Activated CD4-positive, alpha-beta T cell treated with anti-CD3 and anti-CD28 coated beads, Interleukin-2, Interleukin-6, amounts not matched to agents 100 ng/mL and 50 ng/mL, durations not matched to agents 16 hours and 8 hours (primary cell): Measurements from ENCODE around the gene INTS7.
"Not testable (repeated sequence)": the region's sequence is repeated elsewhere in the genome, so short reads cannot be mapped to it uniquely, and the experiment has no call there.

ENCODE experiments used
- DNase-seq: peaks from one replicate; pipeline ENCODE4 v3.0.0-alpha.2; 2020

Gene INTS7

GRCh38 chr1:211932231-211932932 lies 103.0 kb downstream of the INTS7 start:
- no peak for DNase-seq

DNA sequence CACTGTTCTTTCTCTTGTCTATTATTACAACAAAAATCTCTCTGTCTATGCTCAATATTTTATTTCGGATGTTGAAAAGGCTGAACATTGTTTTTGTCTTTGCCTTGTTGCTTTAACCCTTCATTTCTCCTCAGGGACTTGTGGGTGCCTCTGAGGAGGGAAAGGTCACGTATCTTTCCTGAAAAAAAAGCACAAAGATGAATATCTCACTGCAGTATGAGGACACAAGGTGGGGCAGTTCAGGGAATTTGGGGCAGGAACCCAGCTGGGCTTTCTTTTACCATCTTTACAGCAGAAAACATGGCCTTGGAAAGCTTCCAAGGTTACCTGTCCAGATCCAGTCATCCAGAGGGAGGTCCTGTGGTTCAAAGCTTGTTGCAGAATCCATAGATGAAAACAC lies 105.7 kb downstream of the INTS7 start:
- no peak for DNase-seq

GRCh38 chr1:211928993-211929637 lies 106.2 kb downstream of the INTS7 start:
- no peak for DNase-seq

DNA sequence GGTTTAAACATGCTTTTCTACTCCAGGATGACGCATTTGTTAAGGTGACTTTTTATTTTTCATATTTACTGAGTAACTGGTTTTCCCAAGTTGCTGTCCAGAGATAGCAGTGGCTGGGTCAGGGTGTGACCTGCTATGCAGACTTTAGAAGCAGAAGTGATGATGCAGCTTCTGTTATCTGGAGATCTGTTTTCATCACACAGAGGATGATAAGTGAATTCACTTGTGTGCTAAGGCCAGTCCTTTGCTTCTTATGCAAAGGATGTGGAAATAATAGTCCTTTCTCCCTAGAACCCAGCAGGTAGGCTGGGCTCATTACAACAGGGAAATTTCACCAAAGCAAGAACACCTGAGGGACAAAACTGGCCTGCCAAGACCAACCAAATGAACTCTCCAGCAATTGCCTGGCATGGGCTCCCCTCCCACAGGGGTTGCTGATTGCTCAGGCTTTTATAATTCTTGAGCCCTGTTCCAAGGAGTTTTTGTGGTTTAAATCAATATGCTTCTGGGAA lies 107.0 kb downstream of the INTS7 start:
- DNase-seq = no peak

DNA sequence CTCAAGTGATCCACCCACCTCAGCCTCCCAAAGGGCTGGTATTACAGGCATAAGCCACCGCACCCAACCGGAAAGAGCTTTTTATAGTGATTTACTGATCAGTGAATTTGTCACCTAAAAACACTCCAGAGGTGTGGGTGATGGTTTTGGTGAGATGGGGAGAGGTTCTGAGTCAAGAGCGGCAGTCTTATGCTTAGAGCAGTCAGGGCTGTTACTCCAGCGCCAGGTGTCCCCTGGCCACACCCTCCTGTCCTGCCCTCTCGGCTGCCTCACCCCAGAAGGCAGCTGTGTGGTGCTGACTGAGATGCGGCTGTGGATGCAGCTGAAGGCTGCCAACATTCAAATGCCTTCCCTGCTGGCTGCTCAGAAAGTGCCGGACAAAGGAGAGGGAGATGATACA lies 110.3 kb downstream of the INTS7 start:
- DNase-seq = no peak

GRCh38 chr1:211924256-211924655 lies 111.1 kb downstream of the INTS7 start:
- no peak for DNase-seq

GRCh38 chr1:211923095-211923494 lies 112.3 kb downstream of the INTS7 start:
- no peak for DNase-seq

- DNase-seq = no peak
Measured at GRCh38 chr1:211921579-211922095, 113.7 kb downstream of the INTS7 start.

DNA sequence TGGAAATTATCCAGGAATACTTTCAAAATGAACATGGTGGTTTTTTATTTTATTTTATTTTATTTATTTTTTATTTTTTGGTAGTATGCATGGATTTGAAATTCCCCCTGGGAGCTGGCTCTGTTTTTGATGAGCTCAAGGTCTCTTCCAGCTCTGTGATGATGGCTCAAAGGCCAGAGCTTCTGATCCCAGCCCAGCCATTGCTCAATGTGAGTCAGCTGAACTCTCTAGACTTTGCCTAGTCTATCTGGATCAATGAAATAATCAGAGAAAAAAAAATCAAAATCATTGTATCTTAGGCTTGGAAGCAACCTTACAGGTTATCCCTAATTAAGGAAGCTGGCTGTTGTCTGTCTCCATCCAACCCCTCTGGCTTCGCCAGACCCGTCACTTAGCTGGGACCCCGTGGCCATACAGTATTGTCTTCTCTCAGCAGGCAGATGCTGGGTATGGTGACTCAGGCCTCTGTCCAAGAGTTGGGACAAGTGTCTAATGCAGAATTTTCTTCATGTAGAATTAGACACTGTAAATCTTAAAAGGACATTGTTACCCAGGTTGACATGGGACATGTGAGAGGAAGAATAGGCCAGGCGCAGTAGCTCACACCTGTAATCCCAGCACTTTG lies 114.6 kb downstream of the INTS7 start:
- DNase-seq = no peak

DNA sequence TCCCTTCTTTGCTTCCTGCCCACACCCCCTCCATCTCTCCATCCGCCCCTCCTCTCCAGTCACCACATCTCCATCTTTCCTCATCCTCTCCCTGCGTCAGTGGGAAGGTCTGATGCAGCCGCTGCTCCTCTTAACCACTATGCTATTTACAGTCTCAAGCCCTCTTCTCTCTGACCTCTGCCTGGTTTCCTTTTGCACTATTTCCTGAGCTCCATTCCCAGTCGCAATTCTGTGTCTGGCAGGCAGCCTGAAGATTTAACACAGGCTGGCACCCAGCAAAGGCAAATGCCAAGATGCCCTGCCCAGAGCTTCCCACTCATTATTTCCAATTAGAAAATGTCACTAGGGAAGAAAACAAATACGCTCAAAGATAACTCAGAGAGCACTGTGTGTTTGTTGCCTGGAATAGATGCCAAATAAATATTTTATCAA lies 115.2 kb downstream of the INTS7 start:
- no peak for DNase-seq

GRCh38 chr1:211918843-211919414 lies 116.4 kb downstream of the INTS7 start:
- DNase-seq = no peak

- not testable (repeated sequence) for DNase-seq
Measured at GRCh38 chr1:211916458-211916857, 118.9 kb downstream of the INTS7 start.

DNA sequence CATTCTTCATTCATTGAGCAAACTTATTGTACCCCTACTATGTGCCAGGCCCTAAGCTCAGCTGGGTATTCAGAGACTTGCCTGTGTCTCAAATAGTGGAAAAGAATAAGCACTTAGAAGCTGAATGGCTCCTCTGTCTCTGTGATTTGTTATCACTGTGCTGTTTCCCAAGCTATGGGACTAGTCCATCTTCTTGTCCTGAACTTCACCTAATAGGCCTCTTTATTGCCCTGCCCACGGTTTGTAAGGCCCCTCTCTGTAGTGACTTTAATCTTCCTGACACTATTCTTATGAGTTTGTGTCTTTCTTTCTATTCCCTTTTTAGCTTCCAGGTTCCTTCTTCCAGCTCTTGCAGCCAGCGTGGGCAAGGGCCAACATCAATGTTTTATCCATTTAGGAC lies 119.4 kb downstream of the INTS7 start:
- no peak for DNase-seq

DNA sequence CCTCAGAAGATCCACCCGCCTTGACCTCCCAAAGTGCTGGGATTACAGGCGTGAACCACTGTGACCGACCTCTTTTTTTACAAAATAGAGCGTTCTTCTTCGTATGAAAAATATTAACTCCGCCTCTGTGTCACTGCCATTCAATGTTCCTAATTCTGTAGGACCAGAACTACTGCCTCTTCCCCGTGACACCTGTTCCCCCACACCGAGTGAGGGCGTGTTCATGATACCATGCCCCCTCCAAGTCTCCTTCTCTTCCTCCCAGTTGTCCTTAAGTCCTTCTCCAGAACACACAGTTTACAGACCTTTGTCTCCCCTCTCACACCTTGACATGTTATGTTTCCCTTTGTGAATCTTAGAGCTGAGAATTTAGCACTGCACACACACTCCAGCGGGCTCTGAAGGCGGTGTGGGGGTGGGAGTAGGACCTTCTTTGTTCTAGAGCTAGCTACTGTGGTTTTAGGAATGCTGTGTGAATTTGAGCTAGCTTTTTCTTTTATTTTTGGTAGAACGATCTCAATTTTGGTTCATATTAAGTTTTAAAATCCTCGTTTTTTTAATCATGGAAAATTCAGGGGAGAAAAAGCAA lies 122.4 kb downstream of the INTS7 start:
- DNase-seq = no peak

DNA sequence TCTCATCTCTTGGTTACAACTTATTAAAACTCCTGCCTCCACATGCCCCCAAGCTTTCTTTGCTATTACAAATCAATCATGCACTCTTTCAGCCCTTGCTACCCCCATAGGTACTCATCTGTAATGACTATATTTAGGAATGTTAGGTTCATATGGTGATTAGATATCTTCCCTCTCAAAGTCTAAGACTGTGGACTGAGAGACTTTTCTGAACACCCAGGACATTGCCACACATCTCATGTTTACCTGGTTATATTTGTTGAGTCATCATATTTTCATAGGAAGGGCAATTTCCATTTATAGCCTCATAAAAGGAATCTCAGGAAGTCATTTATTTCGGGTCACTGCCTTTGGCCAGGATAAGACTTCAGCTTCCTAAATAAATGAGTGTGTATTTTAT lies 123.3 kb downstream of the INTS7 start:
- no peak for DNase-seq

GRCh38 chr1:211910913-211911485 lies 124.4 kb downstream of the INTS7 start:
- no peak for DNase-seq

DNA sequence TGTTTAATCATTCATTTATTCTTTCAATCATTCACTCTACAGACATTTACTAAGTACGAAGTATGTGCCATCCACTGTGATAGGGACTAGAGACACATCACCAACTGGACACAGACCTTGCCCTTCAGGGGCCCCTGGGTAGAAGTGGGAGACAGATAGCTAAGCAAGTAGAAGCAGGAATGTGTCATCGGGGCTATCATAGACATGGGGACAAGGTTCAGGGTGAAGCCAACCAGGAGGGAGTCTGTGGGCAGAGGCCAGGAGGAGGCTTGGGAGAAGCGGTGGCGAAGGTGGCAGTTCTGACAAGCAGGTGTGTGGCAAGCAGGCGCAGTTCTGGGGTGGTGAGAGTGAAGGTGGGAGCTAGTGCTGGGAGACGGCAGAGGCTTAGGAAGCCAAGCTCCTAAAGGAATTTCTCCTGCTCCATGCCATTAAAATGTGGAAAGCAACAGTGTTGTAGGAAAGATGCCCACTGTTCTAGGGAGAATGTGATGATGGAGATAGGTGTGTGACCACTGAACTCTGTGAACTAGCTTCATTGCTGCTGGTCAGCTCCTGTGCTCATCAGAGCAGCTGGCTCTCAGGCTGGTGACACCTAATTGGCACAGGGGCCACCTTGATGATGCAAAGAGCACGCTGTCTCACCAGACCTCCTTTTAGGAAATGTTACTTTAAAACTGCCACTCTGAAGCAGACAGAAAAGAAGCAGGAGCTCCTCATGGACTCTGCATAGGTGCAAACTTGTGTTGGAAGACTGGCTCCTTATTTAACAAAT lies 125.1 kb downstream of the INTS7 start:
- no peak for DNase-seq

DNA sequence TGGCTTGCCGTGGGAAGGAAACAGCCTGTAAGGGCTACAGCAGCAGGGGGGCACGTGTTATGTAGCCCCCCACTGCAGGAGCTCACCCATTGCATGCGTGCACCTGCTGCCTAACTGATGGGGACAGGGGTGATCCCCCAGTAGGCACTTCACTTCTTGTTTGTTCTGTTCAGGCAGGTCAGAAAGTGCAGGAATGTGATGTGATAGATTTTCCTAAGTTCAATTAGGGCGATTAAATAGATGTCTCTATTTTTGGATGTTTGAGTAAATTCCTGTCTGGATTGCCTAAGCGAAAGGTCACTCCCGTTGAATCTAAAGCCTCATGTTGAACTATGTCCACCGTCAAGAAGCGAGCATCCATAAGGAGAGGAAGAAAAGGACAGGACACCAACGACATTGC lies 126.0 kb downstream of the INTS7 start:
- DNase-seq = no peak

- no peak for DNase-seq
Measured at GRCh38 chr1:211908951-211909350, 126.4 kb downstream of the INTS7 start.

- no peak for DNase-seq
Measured at GRCh38 chr1:211908453-211908852, 126.9 kb downstream of the INTS7 start.

DNA sequence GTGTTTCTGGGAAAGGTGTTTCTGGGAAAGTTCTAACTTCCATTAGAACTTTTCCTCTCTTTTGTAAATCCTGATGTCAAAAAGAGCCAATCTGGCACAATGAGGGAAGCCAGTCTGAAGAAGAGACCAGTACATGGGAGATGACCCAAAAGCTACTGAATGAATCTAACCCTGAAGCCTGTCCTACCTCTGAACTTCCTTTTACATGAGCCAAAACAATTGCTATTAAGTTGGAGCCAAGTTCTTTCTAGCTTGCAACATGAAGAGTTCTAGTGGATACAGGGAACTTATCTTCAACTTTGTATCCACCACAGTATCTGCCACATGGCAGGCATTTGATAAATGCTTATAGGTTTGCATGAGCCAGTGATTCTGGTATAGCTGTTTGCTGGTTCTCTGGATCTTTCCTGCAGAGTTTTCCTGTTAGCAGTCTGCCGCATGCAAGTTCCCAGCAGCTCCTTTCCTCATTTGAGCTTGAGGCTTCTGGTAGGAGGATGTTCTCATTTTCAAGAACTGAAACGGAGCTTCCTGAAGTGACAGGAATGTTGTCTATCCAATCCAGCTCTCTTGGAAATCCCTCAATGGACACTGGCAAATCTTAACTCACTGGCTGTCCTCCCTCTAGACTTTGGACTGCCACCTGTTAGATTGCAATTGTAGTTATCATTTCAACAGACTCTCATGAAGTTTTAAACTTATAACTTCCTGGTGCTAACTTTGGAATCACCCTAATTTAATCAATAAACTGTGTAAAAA lies 131.7 kb downstream of the INTS7 start:
- DNase-seq = no peak
